HUDEP-2 (cell line): ENCODE results near the gene PER1.
"Not testable (repeated sequence)": the region's sequence is repeated elsewhere in the genome, so short reads cannot be mapped to it uniquely, and the experiment has no call there.

Experiments used
- DNase-seq, 76 experiments: peaks; one replicate each; lab custom pipeline; 2025; ENCODE audit not compliant: unreplicated experiment in 76 of 76; lab: John Stamatoyannopoulos, UW

PER1 gene

DNA sequence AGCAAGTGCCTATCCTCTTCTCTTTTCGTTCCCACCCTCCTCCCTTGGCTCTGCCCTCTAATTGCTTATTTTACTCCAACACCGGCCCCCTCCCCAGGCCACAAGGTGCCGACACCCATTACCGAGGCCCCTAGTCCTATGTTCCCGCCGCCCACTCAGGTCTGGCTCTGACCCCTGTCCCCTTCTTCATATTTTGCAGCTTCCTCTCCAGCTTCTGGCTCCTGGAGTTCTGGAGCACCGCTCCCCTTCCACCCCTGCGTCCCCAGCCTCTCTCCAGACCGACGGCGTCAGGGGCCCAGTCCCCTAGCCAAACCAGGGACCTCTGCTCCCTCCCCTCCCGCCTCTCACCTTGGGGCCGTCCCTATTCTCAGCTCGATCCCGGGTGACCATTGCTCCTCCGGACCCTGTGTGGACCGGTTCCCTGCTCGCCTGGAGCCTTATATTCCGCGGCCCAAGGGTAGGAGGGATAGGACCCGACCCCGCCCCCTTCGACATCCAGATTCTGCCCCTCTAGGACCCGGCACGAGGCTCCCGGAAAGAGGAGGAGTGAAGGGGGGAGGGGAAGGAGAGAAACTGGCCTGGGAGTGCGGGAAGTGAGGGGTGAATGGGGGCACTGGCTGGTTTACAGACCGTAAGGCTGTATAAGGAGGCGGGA, 28.4 kb downstream of the PER1 start, which contains the start of gene HES7:
Gene HES7 (minus strand): TSS at position 412 of the 655 bp plus-strand sequence. CDS start 22 bp downstream, at position 390.
- DNase-seq = peak in 1 of 76 experiments; percentile 37

GRCh38 chr17:8122924-8123694, 29.1 kb downstream of the PER1 start:
- DNase-seq = peak in 23 of 76 experiments; percentile 10 to 55 (median 31)

DNA sequence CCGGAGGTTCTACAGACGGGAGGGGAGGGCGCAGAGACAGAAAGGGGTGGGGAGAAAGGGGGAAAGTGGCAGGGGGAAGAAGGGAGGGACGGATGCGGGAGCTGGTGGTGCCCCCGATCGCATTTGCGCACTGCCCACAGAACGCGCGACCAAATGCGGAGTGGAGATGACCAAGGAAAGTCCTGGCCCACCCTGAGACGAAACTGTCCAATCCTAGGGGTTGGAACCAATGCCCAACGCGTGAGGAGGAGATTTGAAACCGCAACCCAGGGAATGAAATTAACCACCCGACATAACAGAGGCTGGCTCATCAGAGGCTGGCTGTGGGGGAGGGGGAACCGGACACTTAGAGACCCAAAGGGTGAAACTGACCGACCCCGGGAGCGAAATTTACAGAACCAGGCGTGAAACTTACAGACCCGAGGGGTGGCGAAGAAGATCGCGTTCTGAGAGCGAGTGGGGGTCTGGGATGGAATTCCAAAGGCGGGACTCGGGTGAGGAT, 29.7 kb downstream of the PER1 start:
- DNase-seq = no peak

DNA sequence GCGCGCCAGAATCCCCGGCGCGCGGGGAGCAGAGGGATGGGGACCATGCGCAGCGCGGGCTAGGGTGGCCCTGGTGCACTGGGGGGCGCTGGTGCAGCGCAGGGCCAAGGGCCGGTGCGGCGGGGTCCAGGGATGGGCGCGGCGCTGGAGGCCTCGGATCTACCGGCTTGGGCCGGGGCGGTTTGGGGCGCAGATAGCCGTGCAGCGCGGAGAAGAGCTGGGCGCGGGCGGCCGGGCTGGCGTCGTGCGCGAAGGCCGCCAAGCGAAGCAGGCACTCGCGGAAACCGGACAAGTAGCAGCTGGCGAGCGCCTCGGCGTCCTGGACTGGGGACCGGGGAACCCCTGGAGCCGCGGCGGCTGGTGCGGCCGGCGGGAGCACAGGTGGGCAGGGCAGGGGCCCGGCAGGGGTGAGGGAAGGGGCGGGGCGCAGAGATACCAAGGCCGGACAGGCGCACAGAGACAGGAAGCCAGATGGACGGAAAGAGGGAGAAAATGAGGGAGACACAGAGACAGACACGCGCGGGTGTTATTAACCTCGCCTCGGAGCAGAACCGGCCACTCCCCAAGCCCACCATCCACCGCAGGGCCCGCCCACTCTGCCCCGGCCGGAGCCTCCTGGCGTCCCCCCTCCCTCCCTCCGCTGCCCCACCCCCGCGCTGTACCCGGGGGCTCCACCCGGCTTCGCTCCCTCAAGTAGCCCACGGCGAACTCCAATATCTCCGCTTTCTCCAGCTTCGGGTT, 30.4 kb downstream of the PER1 start:
- peak in 54 of 76 experiments; percentile 17 to 71 (median 52) for DNase-seq

- DNase-seq = no peak
Measured at GRCh38 chr17:8121407-8121680, 30.9 kb downstream of the PER1 start.

- peak in 69 of 76 experiments; percentile 28 to 94 (median 77) for DNase-seq
Measured at GRCh38 chr17:8120520-8121406, 31.4 kb downstream of the PER1 start.

DNA sequence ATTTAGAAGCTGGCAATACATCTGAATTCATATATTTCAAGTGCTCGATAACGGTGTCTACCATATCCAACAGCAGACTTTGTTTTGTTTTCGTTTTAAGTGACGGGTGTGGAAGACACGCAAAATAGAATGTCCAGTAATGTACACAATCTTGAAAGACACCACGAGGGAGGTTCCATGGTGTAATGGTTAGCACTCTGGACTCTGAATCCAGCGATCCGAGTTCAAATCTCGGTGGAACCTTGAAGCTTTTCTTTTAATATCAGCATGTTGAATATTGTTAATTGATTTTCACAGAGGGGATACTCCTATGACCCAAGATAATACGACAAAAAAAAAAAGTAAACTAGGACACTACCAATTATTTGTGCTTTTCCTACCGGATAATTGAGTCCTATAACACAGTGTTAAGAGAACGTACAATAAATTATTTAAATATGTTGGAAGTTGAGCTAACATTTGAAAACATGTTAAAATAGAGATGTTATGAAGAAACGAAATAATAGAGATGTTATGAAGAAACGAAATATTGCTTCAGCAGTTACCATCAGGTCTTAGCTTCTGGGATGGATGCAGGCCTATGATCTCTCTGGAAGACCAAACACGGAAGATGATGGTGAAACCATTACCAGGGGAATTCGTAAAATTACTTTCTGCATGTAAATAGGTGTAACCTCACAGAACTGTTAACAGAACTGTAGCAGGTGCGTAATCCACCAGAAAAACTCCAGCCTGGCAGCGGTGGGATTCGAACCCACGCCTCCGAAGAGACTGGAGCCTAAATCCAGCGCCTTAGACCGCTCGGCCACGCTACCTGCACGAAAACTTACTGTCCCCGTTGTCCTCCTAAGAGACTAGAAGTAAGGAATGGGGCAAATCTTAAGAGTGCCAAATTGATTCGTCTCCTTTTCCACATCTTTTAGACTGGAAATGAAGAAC, 32.4 kb downstream of the PER1 start:
- peak in 73 of 76 experiments; percentile 41 to 96 (median 88) for DNase-seq

GRCh38 chr17:8118769-8119580, 33.2 kb downstream of the PER1 start:
- peak in 68 of 76 experiments; percentile 50 to 95 (median 78) for DNase-seq

- DNase-seq = peak in 43 of 76 experiments; percentile 5 to 64 (median 38)
Measured at GRCh38 chr17:8117980-8118768, 34.0 kb downstream of the PER1 start, which contains the start of gene ALOXE3. Gene ALOXE3 (minus strand): TSS chr17:8118514. CDS start chr17:8117990, 524 bp downstream.

DNA sequence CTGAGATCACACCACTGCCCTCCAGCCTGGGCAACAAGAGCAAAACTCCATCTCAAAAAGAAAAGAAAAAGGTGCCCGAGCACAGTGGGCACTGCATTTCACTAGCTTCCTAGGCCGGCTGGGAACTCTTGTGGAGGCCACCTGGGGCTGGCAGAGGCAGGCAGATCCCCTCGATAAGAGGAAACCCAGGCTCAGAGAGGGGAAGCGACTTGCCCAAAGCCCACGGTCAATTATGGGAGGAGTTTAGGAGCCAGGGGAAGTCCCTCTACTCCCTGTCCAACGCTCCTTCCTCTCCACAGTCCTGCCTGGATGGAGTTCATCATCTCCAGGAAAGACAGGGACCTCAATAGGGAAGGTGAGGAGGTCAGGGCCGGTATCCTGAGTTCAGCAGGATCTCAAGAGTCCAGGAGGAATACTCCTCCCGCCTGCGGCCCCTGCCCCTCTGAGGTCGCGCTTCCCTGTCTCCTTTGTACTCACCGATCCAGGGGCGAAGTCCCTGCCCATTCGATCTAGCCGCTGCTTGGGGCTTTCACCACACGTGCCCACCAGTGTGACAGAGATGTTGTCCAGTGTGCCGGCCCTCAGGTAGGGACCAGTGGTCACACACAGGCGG, 34.7 kb downstream of the PER1 start:
- no peak for DNase-seq

DNA sequence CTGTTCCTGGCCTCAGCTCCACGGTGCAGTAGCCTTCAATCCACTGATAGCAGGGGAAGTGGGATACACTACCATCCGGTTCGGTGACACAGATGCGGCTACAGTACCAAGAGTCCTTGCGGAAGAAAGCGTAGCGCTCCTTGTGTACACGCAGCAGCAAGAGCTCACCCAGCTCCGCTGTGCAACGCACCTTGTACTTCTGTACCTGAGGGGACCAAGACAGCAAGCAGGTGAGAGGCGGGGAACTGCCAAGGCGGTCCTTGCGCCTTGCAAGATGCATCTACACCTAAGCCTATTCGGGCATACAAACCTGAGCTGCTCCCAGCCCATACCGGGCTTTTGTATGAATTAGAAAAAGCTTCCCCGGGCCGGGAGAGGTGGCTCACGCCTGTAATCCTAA, 35.4 kb downstream of the PER1 start:
- no peak for DNase-seq

GRCh38 chr17:8110907-8111306, 41.3 kb downstream of the PER1 start:
- no peak for DNase-seq

DNA sequence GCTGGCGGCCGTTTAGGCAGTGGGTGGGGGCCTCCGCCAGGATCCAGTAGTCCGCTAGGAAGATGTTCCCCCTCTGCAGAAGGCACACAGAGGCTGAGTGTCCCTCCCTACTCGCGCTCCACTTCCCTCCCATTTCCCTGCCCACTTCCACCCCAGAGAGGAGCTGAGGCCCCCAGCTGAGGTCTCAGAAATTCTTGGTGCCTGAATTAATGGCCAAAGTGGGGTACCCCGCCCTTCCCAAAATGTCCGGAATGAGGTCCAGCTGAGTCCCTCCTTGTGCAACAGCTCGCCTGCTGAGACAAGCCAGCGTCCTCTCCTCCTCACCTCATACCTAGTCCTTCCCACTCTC, 41.8 kb downstream of the PER1 start:
- DNase-seq = no peak

GRCh38 chr17:8109661-8110455, 42.3 kb downstream of the PER1 start:
- DNase-seq = peak in 46 of 76 experiments; percentile 3 to 65 (median 36)

DNA sequence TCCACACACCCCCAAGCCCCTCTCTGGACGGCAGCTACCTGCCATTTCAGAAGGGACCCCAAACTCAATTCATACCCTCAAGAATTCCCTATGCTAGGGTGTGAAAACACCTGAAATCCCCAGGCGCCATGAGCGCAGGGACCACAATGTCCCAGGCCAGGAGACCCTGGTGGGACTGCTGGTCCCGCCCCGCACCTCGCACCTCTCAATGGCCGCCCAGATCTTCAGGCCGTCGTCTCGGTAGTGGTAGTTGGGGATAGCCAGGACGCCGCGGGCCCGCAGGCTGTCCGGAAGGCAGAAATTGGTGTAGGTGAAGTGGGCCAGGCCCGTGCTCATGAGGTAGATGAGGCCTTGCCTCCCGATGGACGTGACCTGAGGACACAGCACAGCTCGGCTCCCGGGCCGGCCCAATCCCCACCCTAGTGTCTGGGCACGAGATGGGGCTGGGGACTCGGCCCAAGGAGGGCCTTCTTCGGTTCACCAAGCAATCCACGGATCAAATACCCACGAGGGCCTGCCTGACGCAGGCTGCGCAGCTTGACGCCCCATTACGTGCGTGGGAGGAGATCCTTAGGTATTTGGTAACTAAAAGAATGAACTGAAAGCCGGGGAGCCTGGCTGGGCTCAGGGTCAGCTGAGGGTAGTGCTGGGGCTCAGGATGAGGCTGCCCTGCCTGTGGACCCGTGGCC, 43.1 kb downstream of the PER1 start:
- no peak for DNase-seq

- DNase-seq = not testable (repeated sequence)
Measured at GRCh38 chr17:8106980-8107379, 45.2 kb downstream of the PER1 start.
